Liver (tissue), 9 donors: ENCODE data around the gene ATP1B1. TPM values are rescaled to one million over a fixed set of nuclear protein-coding genes. Genes with fewer than 3 reads are reported as not detected.

ENCODE experiments used
- DNase-seq: peaks from one replicate; pipeline ENCODE4 v3.0.0-alpha.2; 2017; ENCODE audit warnings: low spot score
- H3K27ac ChIP-seq, 2 donors: one replicate each; pipeline ENCODE4 v1.7.0; 2013; ENCODE audit warnings: inconsistent platforms in 2 of 2, low read length in 2 of 2, control low read depth in 1 of 2, low read depth in 1 of 2, mild to moderate bottlenecking in 1 of 2
- H3K27me3 ChIP-seq, 4 donors: one replicate each; pipeline versions ENCODE4 v1.6.1 to v1.7.0; 2013; ENCODE audit warnings: low read length in 3 of 4, inconsistent platforms in 1 of 4, mild to moderate bottlenecking in 1 of 4, moderate library complexity in 1 of 4; ENCODE audit not compliant: control insufficient read depth in 4 of 4, insufficient read depth in 4 of 4
- H3K36me3 ChIP-seq, 4 donors: one replicate each; pipeline versions ENCODE4 v1.6.1 to v1.7.0; 2013; ENCODE audit warnings: low read length in 3 of 4, mild to moderate bottlenecking in 3 of 4, low read depth in 1 of 4, moderate library complexity in 1 of 4; ENCODE audit not compliant: control insufficient read depth in 4 of 4, insufficient read depth in 3 of 4
- H3K4me1 ChIP-seq, 4 donors: one replicate each; pipeline versions ENCODE4 v1.6.1 to v1.7.0; 2013; ENCODE audit warnings: low read length in 3 of 4, mild to moderate bottlenecking in 3 of 4, moderate library complexity in 1 of 4; ENCODE audit not compliant: control insufficient read depth in 4 of 4, insufficient read depth in 4 of 4
- H3K4me3 ChIP-seq, 3 donors: one replicate each; pipeline versions ENCODE4 v1.6.1 to v1.7.0; 2013; ENCODE audit warnings: low read length in 3 of 3, control low read depth in 1 of 3, low read depth in 1 of 3, mild to moderate bottlenecking in 1 of 3
- H3K9ac ChIP-seq, 2 donors: one replicate each; pipeline ENCODE4 v1.7.0; 2013; ENCODE audit warnings: low read length in 2 of 2, mild to moderate bottlenecking in 2 of 2, moderate library complexity in 2 of 2, control low read depth in 1 of 2, low read depth in 1 of 2
- H3K9me3 ChIP-seq, 4 donors: one replicate each; pipeline versions ENCODE4 v1.6.1 to v1.7.0; 2013; ENCODE audit warnings: low read length in 3 of 4; ENCODE audit not compliant: control insufficient read depth in 4 of 4
- EGR1 ChIP-seq, 2 donors: IDR thresholded peaks; 2 replicates each; pipeline ENCODE4 v1.6.1; 2016 to 2018; ENCODE audit warnings: antibody characterized with exemption in 2 of 2, low read depth in 2 of 2
- FOXA1 ChIP-seq: IDR thresholded peaks from 2 replicates; pipeline ENCODE4 v1.6.1; 2016; ENCODE audit warnings: antibody characterized with exemption
- FOXA2 ChIP-seq: IDR thresholded peaks from 2 replicates; pipeline ENCODE4 v1.6.1; 2016; ENCODE audit warnings: antibody characterized with exemption
- GABPA ChIP-seq, 2 donors: IDR thresholded peaks in 1 of 2; conservative IDR thresholded peaks in 1 of 2; 2 replicates each; pipeline ENCODE4 v1.6.1; 2016; ENCODE audit warnings: antibody characterized with exemption in 2 of 2, mild to moderate bottlenecking in 1 of 2, moderate library complexity in 1 of 2
- HNF4A ChIP-seq, 2 donors: conservative IDR thresholded peaks; 2 replicates each; pipeline ENCODE4 v1.6.1; 2016; ENCODE audit warnings: antibody characterized with exemption in 2 of 2, mild to moderate bottlenecking in 2 of 2
- HNF4G ChIP-seq: IDR thresholded peaks from 2 replicates; pipeline ENCODE4 v1.6.1; 2016; ENCODE audit warnings: antibody characterized with exemption
- JUND ChIP-seq, 2 donors: IDR thresholded peaks; 2 replicates each; pipeline ENCODE4 v1.6.1; 2016; ENCODE audit warnings: antibody characterized with exemption in 2 of 2
- NR2F2 ChIP-seq: IDR thresholded peaks from 2 replicates; pipeline ENCODE4 v1.6.1; 2016; ENCODE audit warnings: antibody characterized with exemption
- RAD21 ChIP-seq, 2 donors: IDR thresholded peaks; 2 replicates each; pipeline ENCODE4 v1.6.1; 2016; ENCODE audit warnings: antibody characterized with exemption in 2 of 2, mild to moderate bottlenecking in 2 of 2
- RXRA ChIP-seq, 2 donors: IDR thresholded peaks; 2 replicates each; pipeline ENCODE4 v1.6.1; 2017 to 2018; ENCODE audit warnings: antibody characterized with exemption in 2 of 2, mild to moderate bottlenecking in 1 of 2
- SP1 ChIP-seq: IDR thresholded peaks from 2 replicates; pipeline ENCODE4 v1.6.1; 2018; ENCODE audit warnings: antibody characterized with exemption, mild to moderate bottlenecking
- TAF1 ChIP-seq: conservative IDR thresholded peaks from 2 replicates; pipeline ENCODE4 v1.6.1; 2016; ENCODE audit warnings: antibody characterized with exemption, mild to moderate bottlenecking
- YY1 ChIP-seq: IDR thresholded peaks from 2 replicates; pipeline ENCODE4 v1.6.1; 2016; ENCODE audit warnings: antibody characterized with exemption, mild to moderate bottlenecking
- WGBS: extraction: QIAGEN DNeasy Blood & Tissue Kit; methylation state at CpG from one replicate; pipeline ENCODE4 v1.1.7; 2013; 5-methylcytosine and 5-hydroxymethylcytosine counted together
- polyA plus RNA-seq, 2 donors: library from polyadenylated mRNA; stranded (reverse) in 1 of 2; unstranded in 1 of 2; fragments of 200-250 nt in 1 of 2; fragments of >200 nt in 1 of 2; fragmentation: Nextera tagmentation in 1 of 2; extraction: Ambion mirVana in 1 of 2; gene quantifications; one replicate each; pipeline versions ENCODE4 v1.2.1 to v1.2.3, GENCODE V29; 2013 to 2015
- total RNA-seq, 2 donors: library from RNA; depleted of rRNA; stranded (reverse); fragments of >200 nt; gene quantifications; one replicate each; pipeline ENCODE4 v1.2.3, GENCODE V29; 2014
- TF ChIP-seq, protein P1 (sequence below): IDR thresholded peaks from 2 replicates; pipeline ENCODE4 v1.6.1; 2016; ENCODE audit warnings: antibody characterized with exemption
- TF ChIP-seq, protein P2 (sequence below): IDR thresholded peaks from 2 replicates; pipeline ENCODE4 v1.6.1; 2016; ENCODE audit warnings: antibody characterized with exemption
- TF ChIP-seq, protein P3 (sequence below): IDR thresholded peaks from 2 replicates; pipeline ENCODE4 v1.6.1; 2016; ENCODE audit warnings: antibody characterized with exemption, mild to moderate bottlenecking
- TF ChIP-seq, protein P4 (sequence below): IDR thresholded peaks from 2 replicates; pipeline ENCODE4 v1.6.1; 2016; ENCODE audit warnings: antibody characterized with exemption
- TF ChIP-seq, protein P5 (sequence below): fragments of 150-350 bp; IDR thresholded peaks from 2 replicates; pipeline ENCODE4 v1.5.1; 2017; ENCODE audit warnings: improper control_type of control experiment, low read depth, low read length; ENCODE audit not compliant: missing input control
- donor health status: healthy.
- donor health status: healthy.
- donor health status: healthy.
- donor health status: healthy.
- donor health status: healthy.

Gene ATP1B1
- total and polyA plus RNA-seq, 4 donors = 36.1 to 57.0 (median 46.5) TPM

DNA sequence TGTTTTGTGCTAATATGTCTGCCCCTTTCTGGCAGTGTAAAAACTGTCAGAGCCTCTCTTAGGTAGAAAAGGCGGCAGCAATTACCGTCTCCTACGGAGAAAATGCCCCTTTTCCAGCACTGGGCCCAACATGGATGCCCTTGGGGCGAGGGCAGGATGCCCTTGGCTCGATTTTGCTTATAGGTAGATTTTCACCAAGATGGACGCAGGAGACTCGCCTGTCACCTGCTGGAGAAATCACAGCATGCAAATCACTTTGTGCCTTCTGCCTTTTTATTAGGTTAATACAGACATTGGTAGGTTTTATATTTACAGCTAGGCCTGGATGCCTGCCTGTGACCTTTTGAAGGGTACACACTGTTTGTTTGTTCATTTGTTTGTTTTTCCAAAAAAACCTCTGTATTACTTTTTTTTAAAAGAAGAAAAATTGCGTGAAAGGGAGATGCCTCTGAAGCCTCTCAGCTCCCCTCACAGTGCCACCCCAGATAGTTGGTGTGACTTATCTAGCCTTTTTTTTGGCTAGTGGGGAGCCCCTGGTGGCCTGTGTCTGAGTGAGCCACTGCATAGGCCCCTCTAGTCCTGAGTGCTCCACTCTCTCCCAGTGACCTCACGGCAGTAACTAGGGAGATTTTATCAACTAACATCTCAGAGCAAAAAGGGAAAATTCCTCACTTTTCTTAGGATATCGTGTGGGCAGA lies 2.5 kb downstream of the ATP1B1 start:
- Histone ChIP-seq H3K9me3 (no peaks in the 10 kb centered on the region), H3K27me3 (no peaks in the 10 kb centered on the region), H3K4me1 (peaks cover 8 to 56% (median 33%) of the 10 kb centered on the region in 4 donors), H3K9ac (peak overlapping the region; percentile 93 to 99), H3K27ac (peak overlapping the region; percentile 80 to 88), H3K36me3 (peaks cover 1 to 17% (median 7%) of the 10 kb centered on the region in 4 donors), H3K4me3 (peak overlapping the region; percentile 70 to 87 (median 85))
- DNase-seq = no peak
- TF ChIP-seq, protein P1, sequence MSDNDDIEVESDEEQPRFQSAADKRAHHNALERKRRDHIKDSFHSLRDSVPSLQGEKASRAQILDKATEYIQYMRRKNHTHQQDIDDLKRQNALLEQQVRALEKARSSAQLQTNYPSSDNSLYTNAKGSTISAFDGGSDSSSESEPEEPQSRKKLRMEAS = no peak
- TF ChIP-seq NR2F2 = no peak
- TF ChIP-seq RAD21 (IDR thresholded peaks at IDR 0.05) = peak; percentile 67 to 68
- peak; percentile 90 for TF ChIP-seq TAF1
- no peak for TF ChIP-seq HNF4G
- TF ChIP-seq EGR1 (IDR thresholded peaks at IDR 0.05; ENCODE audit: low read depth in 2 of 2) = peak in 1 of 2 donors; percentile 39
- peak; percentile 76 for TF ChIP-seq FOXA2
- TF ChIP-seq, protein P2, sequence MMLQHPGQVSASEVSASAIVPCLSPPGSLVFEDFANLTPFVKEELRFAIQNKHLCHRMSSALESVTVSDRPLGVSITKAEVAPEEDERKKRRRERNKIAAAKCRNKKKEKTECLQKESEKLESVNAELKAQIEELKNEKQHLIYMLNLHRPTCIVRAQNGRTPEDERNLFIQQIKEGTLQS = no peak
- TF ChIP-seq SP1 = peak; percentile 75
- TF ChIP-seq, protein P3, sequence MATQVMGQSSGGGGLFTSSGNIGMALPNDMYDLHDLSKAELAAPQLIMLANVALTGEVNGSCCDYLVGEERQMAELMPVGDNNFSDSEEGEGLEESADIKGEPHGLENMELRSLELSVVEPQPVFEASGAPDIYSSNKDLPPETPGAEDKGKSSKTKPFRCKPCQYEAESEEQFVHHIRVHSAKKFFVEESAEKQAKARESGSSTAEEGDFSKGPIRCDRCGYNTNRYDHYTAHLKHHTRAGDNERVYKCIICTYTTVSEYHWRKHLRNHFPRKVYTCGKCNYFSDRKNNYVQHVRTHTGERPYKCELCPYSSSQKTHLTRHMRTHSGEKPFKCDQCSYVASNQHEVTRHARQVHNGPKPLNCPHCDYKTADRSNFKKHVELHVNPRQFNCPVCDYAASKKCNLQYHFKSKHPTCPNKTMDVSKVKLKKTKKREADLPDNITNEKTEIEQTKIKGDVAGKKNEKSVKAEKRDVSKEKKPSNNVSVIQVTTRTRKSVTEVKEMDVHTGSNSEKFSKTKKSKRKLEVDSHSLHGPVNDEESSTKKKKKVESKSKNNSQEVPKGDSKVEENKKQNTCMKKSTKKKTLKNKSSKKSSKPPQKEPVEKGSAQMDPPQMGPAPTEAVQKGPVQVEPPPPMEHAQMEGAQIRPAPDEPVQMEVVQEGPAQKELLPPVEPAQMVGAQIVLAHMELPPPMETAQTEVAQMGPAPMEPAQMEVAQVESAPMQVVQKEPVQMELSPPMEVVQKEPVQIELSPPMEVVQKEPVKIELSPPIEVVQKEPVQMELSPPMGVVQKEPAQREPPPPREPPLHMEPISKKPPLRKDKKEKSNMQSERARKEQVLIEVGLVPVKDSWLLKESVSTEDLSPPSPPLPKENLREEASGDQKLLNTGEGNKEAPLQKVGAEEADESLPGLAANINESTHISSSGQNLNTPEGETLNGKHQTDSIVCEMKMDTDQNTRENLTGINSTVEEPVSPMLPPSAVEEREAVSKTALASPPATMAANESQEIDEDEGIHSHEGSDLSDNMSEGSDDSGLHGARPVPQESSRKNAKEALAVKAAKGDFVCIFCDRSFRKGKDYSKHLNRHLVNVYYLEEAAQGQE = peak; percentile 57
- TF ChIP-seq JUND (IDR thresholded peaks at IDR 0.05) = peak in 1 of 2 donors; percentile 37
- TF ChIP-seq HNF4A (conservative IDR thresholded peaks at IDR 0.05) = peak; percentile 34 to 49
- peak in 1 of 2 donors; percentile 23 for TF ChIP-seq GABPA (IDR thresholded peaks at IDR 0.05 in 1 of 2, conservative IDR thresholded peaks at IDR 0.05 in 1 of 2)
- TF ChIP-seq, protein P4, sequence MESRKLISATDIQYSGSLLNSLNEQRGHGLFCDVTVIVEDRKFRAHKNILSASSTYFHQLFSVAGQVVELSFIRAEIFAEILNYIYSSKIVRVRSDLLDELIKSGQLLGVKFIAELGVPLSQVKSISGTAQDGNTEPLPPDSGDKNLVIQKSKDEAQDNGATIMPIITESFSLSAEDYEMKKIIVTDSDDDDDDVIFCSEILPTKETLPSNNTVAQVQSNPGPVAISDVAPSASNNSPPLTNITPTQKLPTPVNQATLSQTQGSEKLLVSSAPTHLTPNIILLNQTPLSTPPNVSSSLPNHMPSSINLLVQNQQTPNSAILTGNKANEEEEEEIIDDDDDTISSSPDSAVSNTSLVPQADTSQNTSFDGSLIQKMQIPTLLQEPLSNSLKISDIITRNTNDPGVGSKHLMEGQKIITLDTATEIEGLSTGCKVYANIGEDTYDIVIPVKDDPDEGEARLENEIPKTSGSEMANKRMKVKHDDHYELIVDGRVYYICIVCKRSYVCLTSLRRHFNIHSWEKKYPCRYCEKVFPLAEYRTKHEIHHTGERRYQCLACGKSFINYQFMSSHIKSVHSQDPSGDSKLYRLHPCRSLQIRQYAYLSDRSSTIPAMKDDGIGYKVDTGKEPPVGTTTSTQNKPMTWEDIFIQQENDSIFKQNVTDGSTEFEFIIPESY = no peak
- TF ChIP-seq FOXA1 = peak; percentile 49
- TF ChIP-seq, protein P5, sequence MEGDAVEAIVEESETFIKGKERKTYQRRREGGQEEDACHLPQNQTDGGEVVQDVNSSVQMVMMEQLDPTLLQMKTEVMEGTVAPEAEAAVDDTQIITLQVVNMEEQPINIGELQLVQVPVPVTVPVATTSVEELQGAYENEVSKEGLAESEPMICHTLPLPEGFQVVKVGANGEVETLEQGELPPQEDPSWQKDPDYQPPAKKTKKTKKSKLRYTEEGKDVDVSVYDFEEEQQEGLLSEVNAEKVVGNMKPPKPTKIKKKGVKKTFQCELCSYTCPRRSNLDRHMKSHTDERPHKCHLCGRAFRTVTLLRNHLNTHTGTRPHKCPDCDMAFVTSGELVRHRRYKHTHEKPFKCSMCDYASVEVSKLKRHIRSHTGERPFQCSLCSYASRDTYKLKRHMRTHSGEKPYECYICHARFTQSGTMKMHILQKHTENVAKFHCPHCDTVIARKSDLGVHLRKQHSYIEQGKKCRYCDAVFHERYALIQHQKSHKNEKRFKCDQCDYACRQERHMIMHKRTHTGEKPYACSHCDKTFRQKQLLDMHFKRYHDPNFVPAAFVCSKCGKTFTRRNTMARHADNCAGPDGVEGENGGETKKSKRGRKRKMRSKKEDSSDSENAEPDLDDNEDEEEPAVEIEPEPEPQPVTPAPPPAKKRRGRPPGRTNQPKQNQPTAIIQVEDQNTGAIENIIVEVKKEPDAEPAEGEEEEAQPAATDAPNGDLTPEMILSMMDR = peak; percentile 36
- peak; percentile 77 to 78 for TF ChIP-seq RXRA (IDR thresholded peaks at IDR 0.05)
- peak; percentile 97 for TF ChIP-seq YY1
- 23% methylated on average over 10 of the region's 10 CpGs for WGBS
